GM23338 (cell line): Measurements from ENCODE around the gene COG2. TPM values are rescaled to one million over a fixed set of nuclear protein-coding genes. Genes with fewer than 3 reads are reported as not detected.
"Not testable (repeated sequence)": the region's sequence is repeated elsewhere in the genome, so short reads cannot be mapped to it uniquely, and the experiment has no call there.

Source experiments
- ATAC-seq: fragments of 200-7000 bp; cut with Tn5 transposase; 3 replicates; pipeline ENCODE4 v1.9.1; 2020
- DNase-seq: peaks from one replicate; pipeline ENCODE4 v3.0.0-alpha.2; 2015; ENCODE audit warnings: low spot score
- H2AFZ ChIP-seq: fragments of 200-600 bp; sonication (generic); 2 replicates; pipeline ENCODE4 v1.8.0; 2016; ENCODE audit warnings: antibody characterized with exemption, mild to moderate bottlenecking, moderate library complexity
- H3F3A ChIP-seq: fragments of 200-600 bp; sonication (generic); replicated peaks from 2 replicates; pipeline ENCODE4 v1.8.0; 2017; ENCODE audit warnings: antibody characterized with exemption, mixed run types, low read depth
- H3K27ac ChIP-seq: fragments of 200-600 bp; sonication (generic); 2 replicates; pipeline ENCODE4 v1.6.1; 2016; ENCODE audit warnings: low read depth
- H3K27me3 ChIP-seq: fragments of 200-600 bp; sonication (generic); 2 replicates; pipeline ENCODE4 v1.8.0; 2016; ENCODE audit warnings: mild to moderate bottlenecking, mixed run types, moderate library complexity; ENCODE audit not compliant: insufficient read depth
- H3K36me3 ChIP-seq: fragments of 200-600 bp; sonication (generic); 2 replicates; pipeline ENCODE4 v1.8.0; 2016; ENCODE audit warnings: mild to moderate bottlenecking; ENCODE audit not compliant: insufficient read depth
- H3K4me1 ChIP-seq: fragments of 200-600 bp; sonication (generic); 2 replicates; pipeline ENCODE4 v1.8.0; 2016; ENCODE audit warnings: mild to moderate bottlenecking, moderate library complexity; ENCODE audit not compliant: insufficient read depth
- H3K4me2 ChIP-seq: fragments of 200-600 bp; sonication (generic); 2 replicates; pipeline ENCODE4 v1.7.1; 2017; ENCODE audit warnings: mixed run types
- H3K4me3 ChIP-seq: fragments of 200-600 bp; sonication (generic); 2 replicates; pipeline ENCODE4 v1.6.1; 2016; ENCODE audit warnings: mixed run types
- H3K79me2 ChIP-seq: fragments of 200-600 bp; sonication (generic); replicated peaks from 2 replicates; pipeline ENCODE4 v1.8.0; 2017; ENCODE audit warnings: mild to moderate bottlenecking; ENCODE audit not compliant: insufficient read depth
- H3K9me2 ChIP-seq: fragments of 200-600 bp; sonication (generic); 2 replicates; pipeline ENCODE4 v1.8.0; 2017; ENCODE audit not compliant: insufficient read depth
- H4K20me1 ChIP-seq: fragments of 200-600 bp; sonication (generic); replicated peaks from 2 replicates; pipeline ENCODE4 v1.8.0; 2017; ENCODE audit warnings: mild to moderate bottlenecking; ENCODE audit not compliant: insufficient read depth
- H3K27ac Mint-ChIP-seq: 2 replicates; pipeline ENCODE4 v1.8.0; 2020; ENCODE audit warnings: inconsistent platforms, mild to moderate bottlenecking, moderate library complexity, mixed read lengths
- H3K27me3 Mint-ChIP-seq: 3 replicates; pipeline ENCODE4 v1.8.0; 2022; ENCODE audit warnings: low read depth, mild to moderate bottlenecking, moderate library complexity, mixed read lengths, inconsistent platforms; ENCODE audit not compliant: insufficient read depth, poor library complexity
- H3K36me3 Mint-ChIP-seq: 3 replicates; pipeline ENCODE4 v1.8.0; 2021; ENCODE audit warnings: low read depth, mild to moderate bottlenecking, inconsistent platforms, moderate library complexity, mixed read lengths
- H3K4me1 Mint-ChIP-seq: 3 replicates; pipeline ENCODE4 v1.8.0; 2020; ENCODE audit warnings: mild to moderate bottlenecking, inconsistent platforms, mixed read lengths
- H3K4me3 Mint-ChIP-seq: 3 replicates; pipeline ENCODE4 v1.8.0; 2021; ENCODE audit warnings: moderate library complexity, mild to moderate bottlenecking, inconsistent platforms, mixed read lengths
- H3K9me3 Mint-ChIP-seq: 3 replicates; pipeline ENCODE4 v1.8.0; 2020; ENCODE audit warnings: moderate library complexity, mild to moderate bottlenecking, inconsistent platforms, mixed read lengths
- CREB1 ChIP-seq: fragments of 250-450 bp; sonication (Bioruptor Pico); IDR thresholded peaks from 2 replicates; pipeline ENCODE4 v1.5.0; 2020; ENCODE audit warnings: low read depth, mild to moderate bottlenecking, moderate library complexity
- EZH2 ChIP-seq: fragments of 200-600 bp; sonication (generic); IDR thresholded peaks from one replicate; pipeline ENCODE4 v1.8.0; 2017; ENCODE audit warnings: antibody characterized with exemption, mild to moderate bottlenecking, low read depth; ENCODE audit not compliant: unreplicated experiment
- EZH2phosphoT487 ChIP-seq: fragments of 200-600 bp; sonication (generic); IDR thresholded peaks from one replicate; pipeline ENCODE4 v1.8.1; 2018; ENCODE audit warnings: antibody characterized with exemption; ENCODE audit not compliant: unreplicated experiment
- NANOG ChIP-seq: IDR thresholded peaks from 2 replicates; pipeline ENCODE4 v1.6.1; 2016; ENCODE audit warnings: antibody characterized with exemption, borderline replicate concordance
- polyA plus RNA-seq: library from polyadenylated mRNA; unstranded; fragments of >200 nt; fragmentation: Nextera tagmentation; extraction: Ambion mirVana; gene quantifications from 2 replicates; pipeline ENCODE4 v1.2.1, GENCODE V29; 2016
- total RNA-seq: library from RNA; depleted of rRNA; stranded (reverse); fragments of >200 nt; shearing (Covaris generic); gene quantifications from 2 replicates; pipeline ENCODE4 v1.2.3, GENCODE V29; 2014
- TF ChIP-seq, protein P1 (sequence below), 2 experiments: fragments of 200-600 bp in 1 of 2; sonication (generic) in 1 of 2; conservative IDR thresholded peaks; 2 replicates each; pipeline versions ENCODE4 v1.5.1 to v1.6.1; 2016 to 2017; ENCODE audit warnings: antibody characterized with exemption in 2 of 2, low read depth in 2 of 2, mild to moderate bottlenecking in 2 of 2, moderate library complexity in 1 of 2
- TF ChIP-seq, protein P2 (sequence below): IDR thresholded peaks from 2 replicates; pipeline ENCODE4 v1.6.1; 2016; ENCODE audit warnings: antibody characterized with exemption
- TF ChIP-seq, protein P3 (sequence below): fragments of 250-450 bp; sonication (Bioruptor Pico); IDR thresholded peaks from 2 replicates; pipeline ENCODE4 v1.5.0; 2020; ENCODE audit warnings: mild to moderate bottlenecking, moderate library complexity

COG2 gene
- total and polyA plus RNA-seq, 2 experiments from 2014 or later: 35.8 to 38.5 TPM

DNA sequence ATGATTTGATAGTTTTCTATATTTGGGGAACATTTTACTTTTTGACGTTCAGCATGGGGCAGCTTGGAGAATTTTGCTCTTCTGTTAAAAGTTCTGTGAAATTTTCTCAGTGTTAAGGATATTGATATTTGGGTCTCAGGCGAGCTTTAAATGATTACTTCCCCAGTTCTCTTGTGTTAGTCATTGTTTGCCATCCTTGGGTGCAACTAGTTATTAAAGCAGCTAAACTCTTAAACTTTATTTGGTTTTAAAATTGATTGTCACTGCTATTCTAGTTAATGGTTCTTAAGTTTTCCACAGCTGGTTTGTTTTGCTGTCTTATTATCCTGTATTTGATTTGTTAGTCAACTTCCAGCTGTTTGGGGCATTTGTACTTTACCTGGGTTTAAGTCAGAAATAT, 9.0 kb downstream of the COG2 start:
- no peaks in the 10 kb centered on the region; the same call in 1 of the 2 replicates for H3K36me3 ChIP-seq
- no peaks in the 10 kb centered on the region for H3F3A ChIP-seq
- peaks cover 18% of the 10 kb centered on the region for H3K36me3 Mint-ChIP-seq
- DNase-seq: no peak
- H4K20me1 ChIP-seq: peaks cover 39% of the 10 kb centered on the region
- H3K4me1 Mint-ChIP-seq: no peaks in the 10 kb centered on the region
- H3K4me3 Mint-ChIP-seq: no peak overlapping the region
- no peak for ATAC-seq
- H3K79me2 ChIP-seq: peaks cover 100% of the 10 kb centered on the region
- H2AFZ ChIP-seq: no peak overlapping the region
- no peaks in the 10 kb centered on the region for H3K27me3 ChIP-seq
- no peak overlapping the region for H3K4me3 ChIP-seq
- no peak overlapping the region for H3K27ac ChIP-seq
- H3K27ac Mint-ChIP-seq: no peak overlapping the region
- H3K9me3 Mint-ChIP-seq: peaks cover 16% of the 10 kb centered on the region; the same call in 2 of the 3 replicates
- H3K27me3 Mint-ChIP-seq: no peaks in the 10 kb centered on the region
- H3K4me2 ChIP-seq: no peak overlapping the region
- TF ChIP-seq EZH2phosphoT487 (no peak), EZH2 (no peak), CREB1 (no peak), NANOG (no peak)
- TF ChIP-seq, protein P1, sequence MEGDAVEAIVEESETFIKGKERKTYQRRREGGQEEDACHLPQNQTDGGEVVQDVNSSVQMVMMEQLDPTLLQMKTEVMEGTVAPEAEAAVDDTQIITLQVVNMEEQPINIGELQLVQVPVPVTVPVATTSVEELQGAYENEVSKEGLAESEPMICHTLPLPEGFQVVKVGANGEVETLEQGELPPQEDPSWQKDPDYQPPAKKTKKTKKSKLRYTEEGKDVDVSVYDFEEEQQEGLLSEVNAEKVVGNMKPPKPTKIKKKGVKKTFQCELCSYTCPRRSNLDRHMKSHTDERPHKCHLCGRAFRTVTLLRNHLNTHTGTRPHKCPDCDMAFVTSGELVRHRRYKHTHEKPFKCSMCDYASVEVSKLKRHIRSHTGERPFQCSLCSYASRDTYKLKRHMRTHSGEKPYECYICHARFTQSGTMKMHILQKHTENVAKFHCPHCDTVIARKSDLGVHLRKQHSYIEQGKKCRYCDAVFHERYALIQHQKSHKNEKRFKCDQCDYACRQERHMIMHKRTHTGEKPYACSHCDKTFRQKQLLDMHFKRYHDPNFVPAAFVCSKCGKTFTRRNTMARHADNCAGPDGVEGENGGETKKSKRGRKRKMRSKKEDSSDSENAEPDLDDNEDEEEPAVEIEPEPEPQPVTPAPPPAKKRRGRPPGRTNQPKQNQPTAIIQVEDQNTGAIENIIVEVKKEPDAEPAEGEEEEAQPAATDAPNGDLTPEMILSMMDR (conservative IDR thresholded peaks at IDR 0.05; ENCODE audit: low read depth in 2 of 2): no peak
- TF ChIP-seq, protein P2, sequence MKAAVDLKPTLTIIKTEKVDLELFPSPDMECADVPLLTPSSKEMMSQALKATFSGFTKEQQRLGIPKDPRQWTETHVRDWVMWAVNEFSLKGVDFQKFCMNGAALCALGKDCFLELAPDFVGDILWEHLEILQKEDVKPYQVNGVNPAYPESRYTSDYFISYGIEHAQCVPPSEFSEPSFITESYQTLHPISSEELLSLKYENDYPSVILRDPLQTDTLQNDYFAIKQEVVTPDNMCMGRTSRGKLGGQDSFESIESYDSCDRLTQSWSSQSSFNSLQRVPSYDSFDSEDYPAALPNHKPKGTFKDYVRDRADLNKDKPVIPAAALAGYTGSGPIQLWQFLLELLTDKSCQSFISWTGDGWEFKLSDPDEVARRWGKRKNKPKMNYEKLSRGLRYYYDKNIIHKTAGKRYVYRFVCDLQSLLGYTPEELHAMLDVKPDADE: no peak
- TF ChIP-seq, protein P3, sequence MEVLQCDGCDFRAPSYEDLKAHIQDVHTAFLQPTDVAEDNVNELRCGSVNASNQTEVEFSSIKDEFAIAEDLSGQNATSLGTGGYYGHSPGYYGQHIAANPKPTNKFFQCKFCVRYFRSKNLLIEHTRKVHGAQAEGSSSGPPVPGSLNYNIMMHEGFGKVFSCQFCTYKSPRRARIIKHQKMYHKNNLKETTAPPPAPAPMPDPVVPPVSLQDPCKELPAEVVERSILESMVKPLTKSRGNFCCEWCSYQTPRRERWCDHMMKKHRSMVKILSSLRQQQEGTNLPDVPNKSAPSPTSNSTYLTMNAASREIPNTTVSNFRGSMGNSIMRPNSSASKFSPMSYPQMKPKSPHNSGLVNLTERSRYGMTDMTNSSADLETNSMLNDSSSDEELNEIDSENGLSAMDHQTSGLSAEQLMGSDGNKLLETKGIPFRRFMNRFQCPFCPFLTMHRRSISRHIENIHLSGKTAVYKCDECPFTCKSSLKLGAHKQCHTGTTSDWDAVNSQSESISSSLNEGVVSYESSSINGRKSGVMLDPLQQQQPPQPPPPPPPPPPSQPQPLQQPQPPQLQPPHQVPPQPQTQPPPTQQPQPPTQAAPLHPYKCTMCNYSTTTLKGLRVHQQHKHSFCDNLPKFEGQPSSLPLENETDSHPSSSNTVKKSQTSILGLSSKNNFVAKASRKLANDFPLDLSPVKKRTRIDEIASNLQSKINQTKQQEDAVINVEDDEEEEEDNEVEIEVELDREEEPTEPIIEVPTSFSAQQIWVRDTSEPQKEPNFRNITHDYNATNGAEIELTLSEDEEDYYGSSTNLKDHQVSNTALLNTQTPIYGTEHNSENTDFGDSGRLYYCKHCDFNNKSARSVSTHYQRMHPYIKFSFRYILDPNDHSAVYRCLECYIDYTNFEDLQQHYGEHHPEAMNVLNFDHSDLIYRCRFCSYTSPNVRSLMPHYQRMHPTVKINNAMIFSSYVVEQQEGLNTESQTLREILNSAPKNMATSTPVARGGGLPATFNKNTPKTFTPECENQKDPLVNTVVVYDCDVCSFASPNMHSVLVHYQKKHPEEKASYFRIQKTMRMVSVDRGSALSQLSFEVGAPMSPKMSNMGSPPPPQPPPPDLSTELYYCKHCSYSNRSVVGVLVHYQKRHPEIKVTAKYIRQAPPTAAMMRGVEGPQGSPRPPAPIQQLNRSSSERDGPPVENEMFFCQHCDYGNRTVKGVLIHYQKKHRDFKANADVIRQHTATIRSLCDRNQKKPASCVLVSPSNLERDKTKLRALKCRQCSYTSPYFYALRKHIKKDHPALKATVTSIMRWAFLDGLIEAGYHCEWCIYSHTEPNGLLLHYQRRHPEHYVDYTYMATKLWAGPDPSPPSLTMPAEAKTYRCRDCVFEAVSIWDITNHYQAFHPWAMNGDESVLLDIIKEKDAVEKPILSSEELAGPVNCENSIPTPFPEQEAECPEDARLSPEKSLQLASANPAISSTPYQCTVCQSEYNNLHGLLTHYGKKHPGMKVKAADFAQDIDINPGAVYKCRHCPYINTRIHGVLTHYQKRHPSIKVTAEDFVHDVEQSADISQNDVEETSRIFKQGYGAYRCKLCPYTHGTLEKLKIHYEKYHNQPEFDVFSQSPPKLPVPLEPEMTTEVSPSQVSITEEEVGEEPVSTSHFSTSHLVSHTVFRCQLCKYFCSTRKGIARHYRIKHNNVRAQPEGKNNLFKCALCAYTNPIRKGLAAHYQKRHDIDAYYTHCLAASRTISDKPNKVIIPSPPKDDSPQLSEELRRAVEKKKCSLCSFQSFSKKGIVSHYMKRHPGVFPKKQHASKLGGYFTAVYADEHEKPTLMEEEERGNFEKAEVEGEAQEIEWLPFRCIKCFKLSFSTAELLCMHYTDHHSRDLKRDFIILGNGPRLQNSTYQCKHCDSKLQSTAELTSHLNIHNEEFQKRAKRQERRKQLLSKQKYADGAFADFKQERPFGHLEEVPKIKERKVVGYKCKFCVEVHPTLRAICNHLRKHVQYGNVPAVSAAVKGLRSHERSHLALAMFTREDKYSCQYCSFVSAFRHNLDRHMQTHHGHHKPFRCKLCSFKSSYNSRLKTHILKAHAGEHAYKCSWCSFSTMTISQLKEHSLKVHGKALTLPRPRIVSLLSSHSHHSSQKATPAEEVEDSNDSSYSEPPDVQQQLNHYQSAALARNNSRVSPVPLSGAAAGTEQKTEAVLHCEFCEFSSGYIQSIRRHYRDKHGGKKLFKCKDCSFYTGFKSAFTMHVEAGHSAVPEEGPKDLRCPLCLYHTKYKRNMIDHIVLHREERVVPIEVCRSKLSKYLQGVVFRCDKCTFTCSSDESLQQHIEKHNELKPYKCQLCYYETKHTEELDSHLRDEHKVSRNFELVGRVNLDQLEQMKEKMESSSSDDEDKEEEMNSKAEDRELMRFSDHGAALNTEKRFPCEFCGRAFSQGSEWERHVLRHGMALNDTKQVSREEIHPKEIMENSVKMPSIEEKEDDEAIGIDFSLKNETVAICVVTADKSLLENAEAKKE: no peak
- H3K4me1 ChIP-seq: no peaks in the 10 kb centered on the region
- no peaks in the 10 kb centered on the region for H3K9me2 ChIP-seq

DNA sequence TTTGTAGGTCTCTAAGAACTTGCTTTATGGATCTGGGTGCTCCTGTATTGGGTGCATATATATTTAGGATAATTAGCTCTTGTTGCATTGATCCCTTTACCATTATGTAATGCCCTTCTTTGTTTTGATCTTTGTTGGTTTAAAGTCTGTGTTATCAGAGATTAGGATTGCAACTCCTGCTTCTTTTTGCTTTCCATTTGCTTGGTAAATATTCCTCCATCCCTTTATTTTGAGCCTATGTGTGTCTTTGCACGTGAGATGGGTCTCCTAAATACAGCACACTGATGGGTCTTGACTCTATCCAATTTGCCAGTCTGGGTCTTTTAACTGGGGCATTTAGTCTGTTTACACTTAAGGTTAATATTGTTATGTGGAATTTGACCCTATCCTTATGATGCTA, 14.4 kb downstream of the COG2 start:
- peaks cover 23% of the 10 kb centered on the region; the same call in 2 of the 3 replicates for H3K36me3 Mint-ChIP-seq
- ATAC-seq, H2AFZ ChIP-seq, H3K9me2 ChIP-seq, H3K27ac Mint-ChIP-seq, H3K4me2 ChIP-seq, H3K27me3 Mint-ChIP-seq, H3K4me3 Mint-ChIP-seq, H3K4me3 ChIP-seq, DNase-seq, H3F3A ChIP-seq, H3K27ac ChIP-seq, H3K27me3 ChIP-seq: not testable (repeated sequence)
- H3K4me1 Mint-ChIP-seq: peaks cover 15% of the 10 kb centered on the region
- peaks cover 11% of the 10 kb centered on the region; the same call in 1 of the 2 replicates for H3K4me1 ChIP-seq
- H3K9me3 Mint-ChIP-seq: peaks cover 12% of the 10 kb centered on the region; the same call in 2 of the 3 replicates
- peaks cover 73% of the 10 kb centered on the region for H3K79me2 ChIP-seq
- H4K20me1 ChIP-seq: peaks cover 33% of the 10 kb centered on the region
- peaks cover 19% of the 10 kb centered on the region for H3K36me3 ChIP-seq

DNA sequence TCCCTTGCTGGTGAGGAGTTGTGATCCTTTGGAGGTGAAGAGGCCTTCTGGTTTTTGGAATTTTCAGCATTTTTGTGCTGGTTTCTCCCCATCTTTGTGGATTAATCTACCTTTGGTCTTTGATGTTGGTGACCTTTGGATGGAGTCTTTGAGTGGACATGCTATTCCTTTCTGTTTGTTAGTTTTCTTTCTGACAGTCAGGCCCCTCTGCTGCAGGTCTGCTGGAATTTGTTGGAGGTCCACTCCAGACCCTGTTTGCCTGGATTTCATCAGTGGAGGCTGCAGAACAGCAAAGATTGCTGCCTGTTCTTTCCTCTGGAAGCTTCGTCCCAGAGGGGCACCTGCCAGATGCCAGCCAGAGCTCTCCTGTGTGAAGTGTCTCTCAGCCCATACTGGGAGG, 15.8 kb downstream of the COG2 start:
- not testable (repeated sequence) for H3K27ac Mint-ChIP-seq, ATAC-seq, DNase-seq, H3K27ac ChIP-seq, H3K9me3 Mint-ChIP-seq, H3K9me2 ChIP-seq, H3K4me3 ChIP-seq, H3K27me3 ChIP-seq, H3F3A ChIP-seq, H3K4me3 Mint-ChIP-seq, H3K4me2 ChIP-seq, H3K27me3 Mint-ChIP-seq, H2AFZ ChIP-seq
- H3K36me3 ChIP-seq: peaks cover 27% of the 10 kb centered on the region
- H3K4me1 ChIP-seq: peaks cover 11% of the 10 kb centered on the region; the same call in 1 of the 2 replicates
- H4K20me1 ChIP-seq: peaks cover 33% of the 10 kb centered on the region
- peaks cover 18% of the 10 kb centered on the region; the same call in 2 of the 3 replicates for H3K36me3 Mint-ChIP-seq
- H3K79me2 ChIP-seq: peaks cover 59% of the 10 kb centered on the region
- peaks cover 18% of the 10 kb centered on the region for H3K4me1 Mint-ChIP-seq
